ENCODE data around the gene TMEM182. TPM values are rescaled to one million over a fixed set of nuclear protein-coding genes. Genes with fewer than 3 reads are reported as not detected.
A peak's percentile ranks its signal among the peaks of the same experiment; 100 is the strongest.

Gene TMEM182
- total and polyA plus RNA-seq, 4 donors: 4.0 to 8.7 (median 7.0) TPM

DNA sequence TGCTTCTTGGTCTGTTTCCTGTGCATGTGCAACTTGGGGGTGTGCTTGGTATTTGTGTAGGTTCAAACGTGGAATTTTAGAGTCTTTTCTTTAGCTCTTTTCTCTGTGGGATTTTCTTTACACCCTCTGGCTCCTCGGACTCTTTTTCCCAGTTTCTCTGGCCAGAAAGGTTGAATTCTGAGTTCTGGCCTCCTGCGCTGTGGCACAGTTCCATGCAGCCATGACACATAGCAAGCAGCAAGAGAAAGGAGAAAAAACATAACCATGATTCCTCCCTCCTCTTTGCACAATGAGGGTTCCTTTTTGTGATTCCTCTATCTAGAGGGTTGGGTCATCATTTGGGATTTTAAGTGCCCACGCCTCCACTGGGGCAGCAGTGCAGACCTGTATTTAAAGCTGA is 33.8 kb downstream of the TMEM182 start:
- no peaks in the 10 kb centered on the region for H3K9me3 ChIP-seq (ENCODE audit: control insufficient read depth, insufficient read depth, low read length)
- H3K27me3 ChIP-seq (ENCODE audit: control insufficient read depth, insufficient read depth, low read length): no peaks in the 10 kb centered on the region
- H3K4me1 ChIP-seq (ENCODE audit: control insufficient read depth, insufficient read depth, low read length): no peaks in the 10 kb centered on the region
- 86% methylated on average over 1 of the region's 4 CpGs for WGBS (ENCODE audit: insufficient coverage)
- no peak for DNase-seq (ENCODE audit: low read depth in 4 of 6, low spot score in 6 of 6)
- no peaks in the 10 kb centered on the region for H3K36me3 ChIP-seq (ENCODE audit: control insufficient read depth, insufficient read depth, low read length)
- H3K4me3 ChIP-seq (ENCODE audit: low read depth, low read length): no peak overlapping the region
- no peak overlapping the region for H3K27ac ChIP-seq (ENCODE audit: low read depth, low read length)

DNA sequence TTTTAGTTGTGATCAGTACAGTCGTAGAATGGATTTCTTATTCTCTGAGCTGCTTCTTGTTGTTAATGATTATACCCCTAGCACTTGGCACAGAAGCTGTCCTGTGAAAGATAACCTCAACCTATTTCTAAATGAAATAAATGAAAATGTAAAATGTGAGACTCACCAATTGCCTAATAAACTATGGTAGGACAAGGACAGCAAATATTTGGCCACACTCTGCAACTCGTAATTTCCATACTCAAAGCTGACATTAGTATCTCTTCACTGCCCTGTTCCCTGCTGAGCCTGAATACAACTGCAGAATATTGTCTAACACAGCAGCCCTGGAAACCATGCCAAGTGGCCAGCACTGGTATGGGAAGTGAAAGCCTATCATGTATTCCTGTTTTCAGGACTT is 34.5 kb downstream of the TMEM182 start:
- no peaks in the 10 kb centered on the region for H3K4me1 ChIP-seq (ENCODE audit: control insufficient read depth, insufficient read depth, low read length)
- H3K36me3 ChIP-seq (ENCODE audit: control insufficient read depth, insufficient read depth, low read length): no peaks in the 10 kb centered on the region
- H3K27ac ChIP-seq (ENCODE audit: low read depth, low read length): no peak overlapping the region
- peak in 2 of 6 donors; percentile 31 to 38 for DNase-seq (ENCODE audit: low read depth in 4 of 6, low spot score in 6 of 6)
- H3K4me3 ChIP-seq (ENCODE audit: low read depth, low read length): no peak overlapping the region
- H3K9me3 ChIP-seq (ENCODE audit: control insufficient read depth, insufficient read depth, low read length): no peaks in the 10 kb centered on the region
- 22% methylated on average over 1 of the region's 2 CpGs for WGBS (ENCODE audit: insufficient coverage)
- no peaks in the 10 kb centered on the region for H3K27me3 ChIP-seq (ENCODE audit: control insufficient read depth, insufficient read depth, low read length)

DNA sequence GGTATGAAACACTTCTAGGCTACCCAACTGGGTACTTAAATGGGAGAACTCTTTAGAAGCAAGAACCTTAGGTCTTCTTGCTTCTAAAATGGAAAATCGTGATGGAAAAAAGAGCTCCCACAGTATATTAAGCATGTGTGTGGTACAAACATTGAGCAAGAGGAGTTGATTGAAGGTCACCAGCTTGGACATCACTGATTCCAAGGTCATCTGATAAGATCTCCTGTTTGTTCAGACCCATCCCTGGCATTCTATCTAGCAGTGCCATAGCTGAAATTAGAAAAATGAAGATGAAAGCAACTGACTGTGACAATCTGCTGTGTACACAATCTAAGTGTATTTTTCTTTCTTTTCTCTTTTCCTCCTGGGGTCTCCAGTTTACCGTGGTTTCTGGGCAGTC is 35.7 kb downstream of the TMEM182 start:
- Histone ChIP-seq H3K27me3 (ENCODE audit: control insufficient read depth, insufficient read depth, low read length) (no peaks in the 10 kb centered on the region), H3K4me1 (ENCODE audit: control insufficient read depth, insufficient read depth, low read length) (no peaks in the 10 kb centered on the region), H3K27ac (ENCODE audit: low read depth, low read length) (no peak overlapping the region), H3K36me3 (ENCODE audit: control insufficient read depth, insufficient read depth, low read length) (no peaks in the 10 kb centered on the region), H3K4me3 (ENCODE audit: low read depth, low read length) (no peak overlapping the region), H3K9me3 (ENCODE audit: control insufficient read depth, insufficient read depth, low read length) (peaks cover 3% of the 10 kb centered on the region)
- no peak for DNase-seq (ENCODE audit: low read depth in 4 of 6, low spot score in 6 of 6)
- WGBS (ENCODE audit: insufficient coverage): 100% methylated on average over 1 of the region's 2 CpGs

- Histone ChIP-seq H3K4me1 (ENCODE audit: control insufficient read depth, insufficient read depth, low read length) (no peaks in the 10 kb centered on the region), H3K9me3 (ENCODE audit: control insufficient read depth, insufficient read depth, low read length) (peaks cover 3% of the 10 kb centered on the region), H3K27ac (ENCODE audit: low read depth, low read length) (no peak overlapping the region), H3K27me3 (ENCODE audit: control insufficient read depth, insufficient read depth, low read length) (no peaks in the 10 kb centered on the region), H3K36me3 (ENCODE audit: control insufficient read depth, insufficient read depth, low read length) (no peaks in the 10 kb centered on the region), H3K4me3 (ENCODE audit: low read depth, low read length) (no peak overlapping the region)
- WGBS (ENCODE audit: insufficient coverage): no CpG with 5 or more reads among the region's 2 CpGs
- no peak for DNase-seq (ENCODE audit: low read depth in 4 of 6, low spot score in 6 of 6)
Observed at GRCh38 chr2:102798181-102798580, 36.4 kb downstream of the TMEM182 start.

DNA sequence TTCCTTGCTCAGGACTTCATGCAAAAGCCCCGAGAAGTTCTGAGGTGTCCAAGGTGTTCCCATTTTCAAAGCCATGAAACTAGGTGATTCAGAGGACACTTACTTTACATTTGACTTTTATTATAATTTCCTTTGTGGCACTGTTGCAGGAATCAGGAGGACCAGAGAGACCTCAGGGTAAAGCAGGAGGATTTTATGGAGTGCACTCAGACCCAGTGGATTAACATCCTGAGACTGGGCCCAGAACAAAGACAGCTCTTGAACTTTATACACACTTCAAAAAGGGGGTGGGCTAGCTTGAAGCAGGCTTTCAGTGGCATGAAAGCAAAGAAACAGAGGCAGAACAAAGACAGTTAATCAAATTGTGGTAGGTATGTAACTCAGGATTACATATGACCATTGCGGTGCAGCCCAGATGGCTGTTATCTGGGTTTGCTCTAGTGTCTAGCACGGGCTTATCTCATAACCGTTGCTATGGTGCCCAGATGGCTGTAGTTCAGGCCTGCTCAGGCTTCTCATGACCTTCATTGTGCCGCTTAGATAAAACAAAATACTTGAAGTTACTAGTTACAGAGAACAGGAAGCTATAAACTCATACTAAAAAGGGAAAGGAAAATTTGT is 39.4 kb downstream of the TMEM182 start:
- Histone ChIP-seq H3K27me3 (ENCODE audit: control insufficient read depth, insufficient read depth, low read length) (no peaks in the 10 kb centered on the region), H3K27ac (ENCODE audit: low read depth, low read length) (no peak overlapping the region), H3K4me3 (ENCODE audit: low read depth, low read length) (no peak overlapping the region), H3K36me3 (ENCODE audit: control insufficient read depth, insufficient read depth, low read length) (no peaks in the 10 kb centered on the region), H3K4me1 (ENCODE audit: control insufficient read depth, insufficient read depth, low read length) (no peaks in the 10 kb centered on the region), H3K9me3 (ENCODE audit: control insufficient read depth, insufficient read depth, low read length) (peaks cover 3% of the 10 kb centered on the region)
- no peak for DNase-seq (ENCODE audit: low read depth in 4 of 6, low spot score in 6 of 6)
- 75% methylated on average over 2 of the region's 5 CpGs for WGBS (ENCODE audit: insufficient coverage)

DNA sequence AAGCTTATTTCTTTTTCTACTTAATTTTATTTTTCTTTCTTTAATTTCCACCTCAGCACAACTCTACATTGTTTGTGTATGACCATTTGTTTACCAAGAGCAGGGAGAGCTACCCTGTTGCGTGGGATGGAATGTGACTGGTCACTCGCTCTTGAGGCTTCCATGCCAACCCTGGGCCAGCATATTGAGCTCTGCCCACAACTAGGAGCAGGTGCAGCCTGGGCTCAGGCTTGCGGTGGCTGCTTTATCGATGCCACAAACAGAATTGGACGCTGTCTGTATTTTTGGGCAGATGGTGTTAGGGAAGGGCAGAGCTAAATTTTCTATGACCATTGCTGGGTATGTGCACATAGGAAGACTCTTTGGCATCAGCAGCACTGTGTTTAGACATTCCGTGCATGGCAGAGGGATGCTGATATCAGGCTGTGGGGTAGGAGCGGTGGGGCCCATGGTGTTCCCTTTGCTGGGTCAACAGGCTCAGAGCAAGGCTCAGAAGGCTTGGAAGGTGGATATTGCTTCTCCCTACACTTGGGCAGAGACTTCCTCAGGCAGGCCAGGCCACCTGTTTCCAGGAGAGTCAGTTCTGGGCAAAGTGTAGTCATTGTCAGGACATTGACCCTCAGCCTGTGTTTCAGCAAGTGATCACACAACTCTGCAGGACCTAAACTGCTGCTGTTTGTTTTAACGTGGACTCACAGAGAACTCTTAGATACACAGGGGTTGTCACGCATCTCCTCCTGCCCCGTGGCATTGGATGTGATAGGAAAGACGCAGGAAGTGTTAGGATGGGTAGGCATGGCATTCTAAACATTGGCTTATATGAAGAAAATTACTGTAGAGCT is 40.2 kb downstream of the TMEM182 start:
- no peaks in the 10 kb centered on the region for H3K36me3 ChIP-seq (ENCODE audit: control insufficient read depth, insufficient read depth, low read length)
- WGBS (ENCODE audit: insufficient coverage): 98% methylated on average over 10 of the region's 11 CpGs
- no peaks in the 10 kb centered on the region for H3K27me3 ChIP-seq (ENCODE audit: control insufficient read depth, insufficient read depth, low read length)
- no peak for DNase-seq (ENCODE audit: low read depth in 4 of 6, low spot score in 6 of 6)
- H3K4me1 ChIP-seq (ENCODE audit: control insufficient read depth, insufficient read depth, low read length): no peaks in the 10 kb centered on the region
- no peak overlapping the region for H3K27ac ChIP-seq (ENCODE audit: low read depth, low read length)
- peaks cover 3% of the 10 kb centered on the region for H3K9me3 ChIP-seq (ENCODE audit: control insufficient read depth, insufficient read depth, low read length)
- H3K4me3 ChIP-seq (ENCODE audit: low read depth, low read length): no peak overlapping the region

DNA sequence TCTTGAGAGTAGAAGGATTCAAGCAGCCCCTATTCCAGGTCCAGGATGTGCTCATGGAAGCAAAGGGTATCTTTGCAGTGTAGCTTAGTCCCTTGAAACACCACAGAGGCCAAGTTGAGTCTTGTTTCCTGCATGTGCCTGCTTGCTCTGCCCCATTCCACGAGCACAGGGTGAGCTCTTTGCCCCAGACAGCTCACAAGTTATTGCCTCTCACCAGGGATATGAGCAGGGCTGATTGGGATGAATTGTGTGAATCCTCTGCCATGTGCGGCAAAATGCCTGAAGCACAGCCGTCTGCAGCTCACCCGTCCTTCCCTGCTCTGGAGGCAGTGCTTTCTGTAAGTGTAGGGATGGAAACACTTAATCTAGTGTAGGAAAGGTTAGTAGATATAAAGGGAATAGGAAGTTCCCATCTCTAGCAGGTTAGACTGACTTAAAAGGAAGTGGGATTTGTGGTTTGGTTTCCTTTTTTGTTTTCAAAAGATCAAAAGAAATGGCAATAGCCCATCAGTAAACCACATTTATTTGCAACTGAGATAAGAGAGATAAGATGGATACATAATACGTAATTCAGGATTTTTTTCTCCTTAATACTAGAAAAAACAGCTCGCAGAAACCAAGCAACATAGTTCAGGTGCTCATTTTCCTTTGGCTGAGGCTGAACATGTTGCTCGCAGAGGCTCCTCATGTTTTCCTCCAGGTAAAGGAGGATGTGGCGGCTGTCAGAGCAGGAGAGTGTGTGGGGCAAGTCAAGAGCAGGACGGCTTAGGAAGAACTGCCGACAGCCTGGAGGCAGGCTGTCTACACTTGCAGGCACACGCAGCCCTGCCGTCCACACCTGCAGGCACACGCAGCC is 41.4 kb downstream of the TMEM182 start:
- 93% methylated on average over 11 of the region's 13 CpGs for WGBS (ENCODE audit: insufficient coverage)
- H3K9me3 ChIP-seq (ENCODE audit: control insufficient read depth, insufficient read depth, low read length): peaks cover 3% of the 10 kb centered on the region
- H3K4me3 ChIP-seq (ENCODE audit: low read depth, low read length): no peak overlapping the region
- no peaks in the 10 kb centered on the region for H3K27me3 ChIP-seq (ENCODE audit: control insufficient read depth, insufficient read depth, low read length)
- H3K27ac ChIP-seq (ENCODE audit: low read depth, low read length): no peak overlapping the region
- no peaks in the 10 kb centered on the region for H3K4me1 ChIP-seq (ENCODE audit: control insufficient read depth, insufficient read depth, low read length)
- no peaks in the 10 kb centered on the region for H3K36me3 ChIP-seq (ENCODE audit: control insufficient read depth, insufficient read depth, low read length)
- DNase-seq (ENCODE audit: low read depth in 4 of 6, low spot score in 6 of 6): no peak

DNA sequence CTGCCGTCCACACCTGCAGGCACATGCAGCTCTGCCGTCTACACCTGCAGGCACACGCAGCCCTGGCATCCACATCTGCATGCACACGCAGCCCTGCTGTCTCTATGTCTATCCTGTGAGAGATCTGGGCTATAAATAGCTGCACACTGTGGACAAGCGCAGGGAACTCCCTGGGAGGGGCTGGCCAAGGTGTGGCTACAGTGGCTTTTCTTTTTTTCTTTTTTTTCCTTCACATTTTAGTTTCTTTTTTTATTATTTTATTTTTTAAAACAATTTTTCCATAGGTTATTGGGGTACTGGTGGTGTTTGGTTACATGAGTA is 42.0 kb downstream of the TMEM182 start:
- Histone ChIP-seq H3K4me1 (ENCODE audit: control insufficient read depth, insufficient read depth, low read length) (no peaks in the 10 kb centered on the region), H3K27me3 (ENCODE audit: control insufficient read depth, insufficient read depth, low read length) (no peaks in the 10 kb centered on the region), H3K36me3 (ENCODE audit: control insufficient read depth, insufficient read depth, low read length) (no peaks in the 10 kb centered on the region), H3K4me3 (ENCODE audit: low read depth, low read length) (no peak overlapping the region), H3K9me3 (ENCODE audit: control insufficient read depth, insufficient read depth, low read length) (peaks cover 3% of the 10 kb centered on the region), H3K27ac (ENCODE audit: low read depth, low read length) (no peak overlapping the region)
- no peak for DNase-seq (ENCODE audit: low read depth in 4 of 6, low spot score in 6 of 6)
- WGBS (ENCODE audit: insufficient coverage): 95% methylated on average over 4 of the region's 5 CpGs

DNA sequence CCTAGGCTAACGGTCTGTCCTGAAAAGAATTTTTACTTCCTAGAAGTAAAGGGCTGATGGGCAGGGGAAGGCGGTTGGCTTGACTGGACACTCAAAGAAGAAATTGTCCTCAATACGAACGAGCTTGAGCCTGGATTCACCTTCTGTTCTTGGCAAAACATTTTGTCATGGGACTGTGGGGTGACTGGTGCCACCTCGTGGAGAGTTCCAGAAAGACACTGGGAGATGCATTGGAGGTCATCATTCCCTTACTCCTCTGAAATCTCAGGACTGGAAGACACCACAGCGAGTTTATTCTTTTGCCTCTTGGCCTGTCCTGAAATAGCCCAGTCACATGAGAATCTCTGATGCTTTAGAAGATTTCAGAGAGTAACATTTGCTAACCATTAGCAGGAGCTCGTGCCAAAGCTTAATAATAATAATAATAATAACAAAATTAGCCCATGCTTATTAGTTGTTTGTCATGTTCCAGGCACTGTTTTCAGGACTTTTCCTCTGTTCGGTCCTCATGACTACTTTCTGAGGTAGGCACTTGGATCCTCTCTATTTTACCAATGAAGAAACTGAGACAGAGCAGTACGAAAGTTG is 44.5 kb downstream of the TMEM182 start:
- Histone ChIP-seq H3K36me3 (ENCODE audit: control insufficient read depth, insufficient read depth, low read length) (no peaks in the 10 kb centered on the region), H3K4me3 (ENCODE audit: low read depth, low read length) (no peak overlapping the region), H3K27ac (ENCODE audit: low read depth, low read length) (no peak overlapping the region), H3K27me3 (ENCODE audit: control insufficient read depth, insufficient read depth, low read length) (no peaks in the 10 kb centered on the region), H3K9me3 (ENCODE audit: control insufficient read depth, insufficient read depth, low read length) (peaks cover 3% of the 10 kb centered on the region), H3K4me1 (ENCODE audit: control insufficient read depth, insufficient read depth, low read length) (no peaks in the 10 kb centered on the region)
- WGBS (ENCODE audit: insufficient coverage): 21% methylated on average over 6 of the region's 9 CpGs
- DNase-seq (ENCODE audit: low read depth in 4 of 6, low spot score in 6 of 6): peak in 3 of 6 donors; percentile 39 to 86 (median 84)
